HG02943 (cell line): ENCODE data around the gene PRSS50.

Experiments used
- ATAC-seq: cut with Tn5 transposase; IDR thresholded peaks from one replicate; pipeline ENCODE4 v1.9.1; 2021; ENCODE audit warnings: mild to moderate bottlenecking, low read depth, moderate library complexity; ENCODE audit not compliant: unreplicated experiment

Gene PRSS50

GRCh38 chr3:46729038-46729437 lies 11.4 kb upstream of the PRSS50 start:
- ATAC-seq = no peak

- no peak for ATAC-seq
Observed at GRCh38 chr3:46725621-46726314, 8.1 kb upstream of the PRSS50 start.

- ATAC-seq = no peak
Observed at GRCh38 chr3:46724424-46724823, 6.8 kb upstream of the PRSS50 start.

- ATAC-seq = no peak
Observed at GRCh38 chr3:46722443-46722842, 4.8 kb upstream of the PRSS50 start.

GRCh38 chr3:46721009-46721408 lies 3.3 kb upstream of the PRSS50 start:
- no peak for ATAC-seq

GRCh38 chr3:46719735-46720271 lies 2.1 kb upstream of the PRSS50 start:
- no peak for ATAC-seq

GRCh38 chr3:46719044-46719565 lies 1.4 kb upstream of the PRSS50 start:
- no peak for ATAC-seq

- no peak for ATAC-seq
Observed at GRCh38 chr3:46716461-46717441, 918 bp downstream of the PRSS50 start.

- no peak for ATAC-seq
Observed at GRCh38 chr3:46715507-46716175, 2.0 kb downstream of the PRSS50 start.

- no peak for ATAC-seq
Observed at GRCh38 chr3:46714728-46715506, 2.8 kb downstream of the PRSS50 start.

GRCh38 chr3:46713898-46714552 lies 3.6 kb downstream of the PRSS50 start:
- no peak for ATAC-seq

- no peak for ATAC-seq
Observed at GRCh38 chr3:46713050-46713897, 4.4 kb downstream of the PRSS50 start.

- no peak for ATAC-seq
Observed at GRCh38 chr3:46712191-46713049, 5.2 kb downstream of the PRSS50 start.

- ATAC-seq = no peak
Observed at GRCh38 chr3:46711760-46712159, 5.9 kb downstream of the PRSS50 start.

- no peak for ATAC-seq
Observed at GRCh38 chr3:46711305-46711704, 6.4 kb downstream of the PRSS50 start.

- no peak for ATAC-seq
Observed at GRCh38 chr3:46710671-46711295, 6.9 kb downstream of the PRSS50 start.

- ATAC-seq = no peak
Observed at GRCh38 chr3:46710229-46710628, 7.4 kb downstream of the PRSS50 start.
